WTC11 (cell line): ENCODE data around the gene RAC3.

Experiments
- ARID4B ChIP-seq: sonication (generic); formaldehyde crosslinking; IDR thresholded peaks from 2 replicates; pipeline ENCODE4 v1.8.0; 2023; ENCODE audit warnings: missing genetic modification reagents, mild to moderate bottlenecking, borderline replicate concordance
- CTCF ChIP-seq: fragments of 200-600 bp; IDR thresholded peaks from 2 replicates; pipeline ENCODE4 v1.8.0; 2022; ENCODE audit warnings: antibody characterized with exemption
- HMGXB4 ChIP-seq: sonication (generic); formaldehyde crosslinking; IDR thresholded peaks from 2 replicates; pipeline ENCODE4 v1.8.1; 2023; ENCODE audit warnings: mild to moderate bottlenecking, moderate library complexity, missing genetic modification reagents
- MAX ChIP-seq: sonication (generic); formaldehyde crosslinking; IDR thresholded peaks from 2 replicates; pipeline ENCODE4 v1.8.0; 2022; ENCODE audit warnings: mild to moderate bottlenecking, missing genetic modification reagents
- NFE2L1 ChIP-seq: sonication (generic); formaldehyde crosslinking; IDR thresholded peaks from 2 replicates; pipeline ENCODE4 v1.8.1; 2023; ENCODE audit warnings: missing genetic modification reagents
- PREB ChIP-seq: sonication (generic); formaldehyde crosslinking; IDR thresholded peaks from 2 replicates; pipeline ENCODE4 v1.8.1; 2022; ENCODE audit warnings: mild to moderate bottlenecking, missing genetic modification reagents, moderate library complexity, borderline replicate concordance
- ZBTB43 ChIP-seq: sonication (generic); formaldehyde crosslinking; IDR thresholded peaks from 2 replicates; pipeline ENCODE4 v1.8.1; 2023; ENCODE audit warnings: mild to moderate bottlenecking, missing genetic modification reagents

GRCh38 chr17:81986606-81987005, 44.9 kb upstream of the RAC3 start:
- TF ChIP-seq CTCF, result no peak
- TF ChIP-seq ZBTB43 (CRISPR knock-in tag), result no peak
- no peak for TF ChIP-seq MAX (CRISPR knock-in tag)
- TF ChIP-seq ARID4B (CRISPR knock-in tag), result no peak
- no peak for TF ChIP-seq PREB (CRISPR knock-in tag)
- no peak for TF ChIP-seq NFE2L1 (CRISPR knock-in tag)
- TF ChIP-seq HMGXB4 (CRISPR knock-in tag), result no peak
